NCI-H187 (cell line): ENCODE data around the gene CA6.
"Not testable (repeated sequence)": the region's sequence is repeated elsewhere in the genome, so short reads cannot be mapped to it uniquely, and the experiment has no call there.

Experiments used
- DNase-seq, 2 experiments: peaks; one replicate each; lab custom pipeline; 2025; lab: John Stamatoyannopoulos, UW

The CA6 gene

DNA sequence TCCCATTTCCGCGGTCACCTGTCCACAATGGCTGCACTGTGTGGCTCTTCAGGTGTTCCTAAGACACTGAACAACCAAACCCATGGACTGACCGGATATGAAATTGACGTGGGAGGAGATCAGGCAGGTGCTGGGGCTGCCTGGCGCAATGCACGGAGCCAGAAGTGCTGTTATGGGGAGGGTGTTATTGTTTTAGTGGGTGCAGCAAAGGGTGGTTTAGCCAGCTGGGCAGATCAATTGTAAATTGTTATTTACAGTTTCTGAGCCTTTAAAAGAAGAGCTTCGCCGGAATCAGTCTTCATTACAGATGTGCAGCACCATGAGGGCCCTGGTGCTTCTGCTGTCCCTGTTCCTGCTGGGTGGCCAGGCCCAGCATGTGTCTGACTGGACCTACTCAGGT lies at the start of gene CA6:
TSS of gene CA6 (plus strand) at position 301 of the 400 bp plus-strand sequence. CDS start at position 320, 19 bp downstream.
- no peak for DNase-seq

- DNase-seq = not testable (repeated sequence)
Measured at GRCh38 chr1:8896775-8897174, 48.9 kb upstream of the CA6 start.

GRCh38 chr1:8897505-8897904 lies 48.2 kb upstream of the CA6 start:
- DNase-seq = not testable (repeated sequence)

DNA sequence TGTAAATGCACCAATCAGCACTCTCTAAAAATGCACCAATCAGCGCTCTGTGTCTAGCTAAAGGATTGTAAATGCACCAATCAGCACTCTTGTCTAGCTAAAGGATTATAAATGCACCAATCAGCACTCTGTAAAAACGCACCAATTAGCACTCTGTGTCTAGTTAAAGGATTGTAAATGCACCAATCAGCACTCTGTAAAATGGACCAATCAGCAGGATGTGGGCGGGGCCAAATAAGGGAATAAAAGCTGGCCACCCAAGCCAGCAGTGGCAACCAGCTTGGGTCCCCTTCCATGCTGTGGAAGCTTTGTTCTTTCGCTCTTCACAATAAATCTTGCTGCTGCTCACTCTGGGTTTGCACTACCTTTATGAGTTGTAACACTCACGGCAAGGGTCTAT lies 47.2 kb upstream of the CA6 start:
- DNase-seq = not testable (repeated sequence)

GRCh38 chr1:8899046-8899445 lies 46.6 kb upstream of the CA6 start:
- no peak for DNase-seq

DNA sequence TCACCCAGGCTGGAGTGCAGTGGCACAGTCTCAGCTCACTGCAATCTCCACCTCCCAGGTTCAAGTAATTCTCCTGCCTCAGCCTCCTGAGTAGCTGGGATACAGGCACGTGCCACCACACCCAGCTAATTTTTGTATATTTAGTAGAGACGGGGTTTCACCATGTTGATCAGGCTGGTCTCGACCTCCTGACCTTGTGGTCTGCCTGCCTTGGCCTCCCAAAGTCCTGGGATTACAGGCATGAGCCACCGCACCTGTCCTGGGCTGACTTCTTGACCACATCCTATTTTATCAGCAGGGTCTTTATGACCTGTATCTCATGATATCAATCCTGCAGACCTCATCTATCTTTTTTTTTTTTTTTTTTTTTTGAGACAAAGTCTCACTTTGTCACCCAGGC lies 45.0 kb upstream of the CA6 start:
- not testable (repeated sequence) for DNase-seq

GRCh38 chr1:8902765-8903164 lies 42.9 kb upstream of the CA6 start:
- DNase-seq = no peak

- no peak for DNase-seq
Measured at GRCh38 chr1:8903410-8903809, 42.3 kb upstream of the CA6 start.

- DNase-seq = no peak
Measured at GRCh38 chr1:8903908-8904650, 41.6 kb upstream of the CA6 start.

DNA sequence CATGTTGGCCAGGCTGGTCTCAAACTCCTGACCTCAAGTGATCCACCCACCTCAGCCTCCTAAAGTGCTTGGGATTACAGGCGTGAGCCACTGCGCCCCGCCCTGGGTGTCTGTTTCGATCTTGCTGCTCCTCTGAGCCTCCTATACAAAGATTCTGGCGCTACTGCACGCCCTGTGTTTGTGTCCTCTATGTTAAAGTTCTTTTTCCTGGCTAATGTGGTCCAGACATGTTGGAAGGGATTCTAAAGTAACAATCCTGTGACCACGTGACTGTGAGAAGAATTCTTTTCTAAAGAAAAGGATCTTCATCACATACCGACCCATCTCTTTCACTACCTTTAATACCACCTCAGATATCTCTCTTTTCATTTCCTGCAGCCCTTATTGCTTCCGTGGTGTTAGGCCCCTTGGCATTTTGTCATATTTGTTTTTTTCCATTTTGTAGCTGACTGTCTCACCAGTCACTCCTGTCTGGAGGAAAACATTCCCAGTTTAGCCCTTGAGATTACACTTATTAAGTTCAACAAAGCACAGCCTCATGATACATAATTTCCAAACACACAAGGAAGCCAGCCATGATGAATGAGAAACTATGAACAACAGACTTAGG lies 40.0 kb upstream of the CA6 start:
- no peak for DNase-seq

GRCh38 chr1:8908388-8909151 lies 37.1 kb upstream of the CA6 start:
- DNase-seq = no peak

GRCh38 chr1:8910331-8910730 lies 35.3 kb upstream of the CA6 start:
- no peak for DNase-seq

GRCh38 chr1:8910914-8911313 lies 34.8 kb upstream of the CA6 start:
- DNase-seq = no peak

GRCh38 chr1:8911416-8912309 lies 34.0 kb upstream of the CA6 start:
- peak; percentile 28 to 36 for DNase-seq

- no peak for DNase-seq
Measured at GRCh38 chr1:8913457-8913856, 32.2 kb upstream of the CA6 start.

DNA sequence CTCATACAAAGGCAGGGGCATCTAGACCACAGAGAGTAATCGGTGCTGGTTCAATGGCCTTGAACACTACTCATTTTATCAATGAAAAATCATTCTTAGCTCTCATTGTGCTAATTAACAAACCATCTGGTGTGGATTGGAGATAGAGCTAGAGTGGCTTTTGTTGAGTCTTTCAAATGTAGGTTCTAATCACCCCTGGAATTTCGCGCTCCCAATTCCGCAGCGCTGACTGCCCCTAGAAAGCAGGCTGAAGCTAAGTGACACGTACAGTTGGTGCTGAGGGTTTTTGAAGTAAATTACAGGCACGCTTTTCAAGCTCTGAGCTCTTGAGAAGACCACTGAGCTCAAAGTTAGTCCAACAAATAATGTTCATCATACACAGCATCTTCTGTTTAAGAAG lies 31.2 kb upstream of the CA6 start:
- no peak for DNase-seq

DNA sequence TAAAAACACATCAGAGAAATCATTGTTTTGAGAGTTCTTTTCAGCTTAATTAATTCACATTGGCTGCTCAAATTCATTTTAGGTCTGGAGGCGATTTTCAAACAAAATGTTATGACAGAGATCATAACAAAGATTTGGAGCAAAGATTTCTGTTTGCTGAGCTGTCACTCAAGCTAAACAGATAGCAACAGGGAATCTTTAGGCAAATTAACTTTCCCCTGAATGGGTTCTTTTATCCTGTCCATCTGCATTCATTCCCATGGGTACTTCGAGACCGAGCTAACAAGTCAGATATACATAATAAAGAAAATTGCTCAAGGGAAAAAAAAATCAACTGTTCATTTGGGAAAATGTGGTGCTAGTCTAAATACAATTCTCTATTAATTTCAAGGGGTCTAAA lies 30.2 kb upstream of the CA6 start:
- DNase-seq = no peak

DNA sequence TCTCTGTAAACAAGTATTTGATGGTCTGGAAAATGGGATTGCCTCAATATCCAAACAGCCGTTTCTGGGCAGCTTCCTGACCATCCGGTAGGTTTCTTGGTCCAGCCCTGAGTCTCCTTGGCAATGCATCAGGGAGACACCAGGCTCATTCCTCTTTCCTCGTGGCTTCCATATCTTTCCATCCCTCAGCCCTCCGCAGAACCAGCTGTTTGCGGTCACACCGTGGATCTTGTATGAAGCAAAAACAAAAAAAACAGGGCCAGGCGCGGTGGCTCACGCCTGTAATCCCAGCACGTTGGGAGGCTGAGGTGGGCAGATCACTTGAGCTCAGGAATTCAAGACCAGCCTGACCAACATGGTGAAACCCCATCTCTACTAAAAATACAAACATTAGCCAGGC lies 28.1 kb upstream of the CA6 start:
- DNase-seq = not testable (repeated sequence)

- DNase-seq = no peak
Measured at GRCh38 chr1:8922962-8923361, 22.7 kb upstream of the CA6 start.

- no peak for DNase-seq
Measured at GRCh38 chr1:8925406-8925805, 20.3 kb upstream of the CA6 start.

DNA sequence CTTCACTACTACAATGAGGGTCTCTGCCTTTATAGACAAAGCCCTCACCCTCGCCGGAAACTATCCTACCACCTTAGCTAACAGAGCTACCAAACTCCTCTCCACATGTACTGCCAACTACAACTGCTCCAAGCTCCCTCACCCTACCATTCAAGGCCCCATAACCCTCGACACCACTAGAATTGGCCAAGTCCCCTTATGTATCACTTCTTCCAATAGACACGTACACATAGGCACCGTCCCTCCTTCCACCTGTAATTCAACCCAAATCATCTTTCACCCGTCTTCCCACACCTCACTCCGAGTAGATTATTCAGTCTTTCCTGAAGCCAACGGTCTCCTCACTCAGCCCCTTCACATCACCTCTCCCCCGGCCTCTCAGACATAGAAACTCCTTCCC lies 19.7 kb upstream of the CA6 start:
- DNase-seq = no peak
